Psoas muscle (tissue), 8 donors: Measurements from ENCODE around the gene C6orf89. TPM values are rescaled to one million over a fixed set of nuclear protein-coding genes. Genes with fewer than 3 reads are reported as not detected.

Experiments used
- ATAC-seq, 4 donors: fragments of 200-7000 bp; cut with Tn5 transposase; one replicate each; pipeline ENCODE4 v1.9.1; 2020; ENCODE audit warnings: moderate library complexity in 3 of 4, mild to moderate bottlenecking in 2 of 4
- DNase-seq, 2 donors: peaks; one replicate each; pipeline ENCODE4 v3.0.0-alpha.2; 2020
- H3K27ac ChIP-seq: fragments of 200-600 bp; one replicate; pipeline ENCODE4 v1.8.0; 2022
- H3K27me3 ChIP-seq, 3 donors: fragments of 200-600 bp in 1 of 3; one replicate each; pipeline versions ENCODE4 v1.6.1 to v1.8.0; 2013 to 2022; ENCODE audit warnings: low read length in 2 of 3, mild to moderate bottlenecking in 2 of 3, moderate library complexity in 1 of 3; ENCODE audit not compliant: insufficient read depth in 3 of 3
- H3K36me3 ChIP-seq, 2 donors: fragments of 200-600 bp in 1 of 2; one replicate each; pipeline versions ENCODE4 v1.6.1 to v1.8.0; 2013 to 2022; ENCODE audit warnings: low read depth in 1 of 2, mild to moderate bottlenecking in 1 of 2, moderate library complexity in 1 of 2; ENCODE audit not compliant: insufficient read depth in 1 of 2
- H3K4me1 ChIP-seq: fragments of 200-600 bp; one replicate; pipeline ENCODE4 v1.8.0; 2022
- H3K4me3 ChIP-seq: fragments of 200-600 bp; one replicate; pipeline ENCODE4 v1.8.0; 2022; ENCODE audit warnings: mild to moderate bottlenecking
- H3K9me3 ChIP-seq: fragments of 200-600 bp; one replicate; pipeline ENCODE4 v1.8.0; 2022
- CTCF ChIP-seq: fragments of 200-600 bp; IDR thresholded peaks from one replicate; pipeline ENCODE4 v1.8.0; 2022; ENCODE audit warnings: antibody characterized with exemption
- whole genome bisulfite sequencing, 3 donors: extraction: QIAGEN DNeasy Blood & Tissue Kit; methylation state at CpG; one replicate each; pipeline versions ENCODE4 v1.1.6 to v1.1.7; 2013; 5-methylcytosine and 5-hydroxymethylcytosine counted together
- intact Hi-C, 2 donors: fragments of 100-400 bp; cut with DNase I; formaldehyde crosslinking; loops; one replicate each; pipeline versions ENCODE4 v1.11.0 to v1.14.2; 2022
- polyA plus RNA-seq, 3 donors: library from polyadenylated mRNA; stranded (reverse); fragments of 200-250 nt; gene quantifications; one replicate each; pipeline ENCODE4 v1.2.3, GENCODE V29; 2013
- total RNA-seq, 4 donors: library from RNA; stranded (reverse); fragmentation: NEBNext Ultra II Directional in 2 of 4; extraction: Animal tissue kit (Norgen Biotek cat#: 25700) in 2 of 4; gene quantifications; one replicate each; pipeline versions ENCODE4 v1.2.1 to v1.2.4, GENCODE V29; 2021 to 2023
- donor health status: healthy with polysubstance abuse.
- donor health status: DM: no; HTN: no; CAD: no; lungs with moderate emphysema.
- donor health status: Bipolar disorder and iron deficiency.
- donor health status: healthy.
- donor health status: DM: yes; HTN: yes; CAD: no.
- donor health status: DM: no; HTN: no; CAD: no.
- donor health status: DM: no; HTN: no; CAD: no.
- donor health status: DM: yes; HTN: yes; CAD: no.

C6orf89 gene
- total and polyA plus RNA-seq, 7 donors: 23.2 to 56.3 (median 49.6) TPM

GRCh38 chr6:36906539-36907325 lies 21.0 kb downstream of the C6orf89 start:
- WGBS, 3 donors: 7 to 20% (median 11%) methylated on average over 2 of the region's 2 CpGs
- intact Hi-C loops: no loop called here
- DNase-seq (no peak), ATAC-seq (peak in 2 of 4 donors; percentile 59)
- Histone ChIP-seq H3K4me1 (peaks cover 18% of the 10 kb centered on the region), H3K36me3 (peaks cover 14 to 78% of the 10 kb centered on the region in 2 donors), H3K27me3 (no peaks in the 10 kb centered on the region), H3K4me3 (no peak overlapping the region), H3K9me3 (no peaks in the 10 kb centered on the region), H3K27ac (no peak overlapping the region)
- TF ChIP-seq CTCF: no peak

- no peak for TF ChIP-seq CTCF
- H3K4me1 ChIP-seq: peaks cover 18% of the 10 kb centered on the region
- intact Hi-C loops: no loop called here
- no peak for DNase-seq
- H3K36me3 ChIP-seq: peaks cover 9 to 78% of the 10 kb centered on the region in 2 donors
- peak; percentile 51 to 86 (median 76) for ATAC-seq
- H3K27me3 ChIP-seq: no peaks in the 10 kb centered on the region
- no peak overlapping the region for H3K27ac ChIP-seq
- WGBS, 3 donors: 13 to 30% (median 17%) methylated on average over 5 of the region's 5 CpGs
- no peaks in the 10 kb centered on the region for H3K9me3 ChIP-seq
- H3K4me3 ChIP-seq: no peak overlapping the region
Measured at GRCh38 chr6:36907781-36908180, 22.0 kb downstream of the C6orf89 start.

GRCh38 chr6:36908747-36909146 lies 23.0 kb downstream of the C6orf89 start:
- WGBS, 3 donors: 70 to 81% (median 74%) methylated on average over 2 of the region's 2 CpGs
- no peak for TF ChIP-seq CTCF
- Histone ChIP-seq H3K9me3 (no peaks in the 10 kb centered on the region), H3K27me3 (no peaks in the 10 kb centered on the region), H3K36me3 (peaks cover 9 to 78% of the 10 kb centered on the region in 2 donors), H3K4me1 (peaks cover 18% of the 10 kb centered on the region), H3K4me3 (no peak overlapping the region), H3K27ac (no peak overlapping the region)
- intact Hi-C loops: no loop called here
- DNase-seq (no peak), ATAC-seq (no peak)

GRCh38 chr6:36912030-36912454 lies 26.3 kb downstream of the C6orf89 start:
- no peak overlapping the region for H3K4me3 ChIP-seq
- ATAC-seq (no peak), DNase-seq (no peak)
- TF ChIP-seq CTCF: no peak
- peaks cover 11% of the 10 kb centered on the region for H3K4me1 ChIP-seq
- no peaks in the 10 kb centered on the region for H3K27me3 ChIP-seq
- no peak overlapping the region for H3K27ac ChIP-seq
- peaks cover 6 to 84% of the 10 kb centered on the region in 2 donors for H3K36me3 ChIP-seq
- H3K9me3 ChIP-seq: no peaks in the 10 kb centered on the region
- WGBS, 3 donors: 78 to 87% (median 86%) methylated on average over 4 of the region's 4 CpGs
- intact Hi-C loops: no loop called here

- Histone ChIP-seq H3K9me3 (no peaks in the 10 kb centered on the region), H3K4me1 (peaks cover 6% of the 10 kb centered on the region), H3K4me3 (no peak overlapping the region), H3K36me3 (peaks cover 6 to 89% of the 10 kb centered on the region in 2 donors), H3K27me3 (no peaks in the 10 kb centered on the region), H3K27ac (no peak overlapping the region)
- ATAC-seq: no peak
- intact Hi-C loops: no loop called here
- DNase-seq: no peak
- TF ChIP-seq CTCF: no peak
- 76 to 84% (median 83%) methylated on average over 8 of the region's 8 CpGs for WGBS, 3 donors
Measured at GRCh38 chr6:36912586-36912985, 26.8 kb downstream of the C6orf89 start.
